GM18858 (cell line): ENCODE results near the gene LINC00632.
A peak's percentile ranks its signal among the peaks of the same experiment; 100 is the strongest.

Experiments used
- ATAC-seq: cut with Tn5 transposase; IDR thresholded peaks from one replicate; pipeline ENCODE4 v1.9.1; 2021; ENCODE audit not compliant: unreplicated experiment

Gene LINC00632

DNA sequence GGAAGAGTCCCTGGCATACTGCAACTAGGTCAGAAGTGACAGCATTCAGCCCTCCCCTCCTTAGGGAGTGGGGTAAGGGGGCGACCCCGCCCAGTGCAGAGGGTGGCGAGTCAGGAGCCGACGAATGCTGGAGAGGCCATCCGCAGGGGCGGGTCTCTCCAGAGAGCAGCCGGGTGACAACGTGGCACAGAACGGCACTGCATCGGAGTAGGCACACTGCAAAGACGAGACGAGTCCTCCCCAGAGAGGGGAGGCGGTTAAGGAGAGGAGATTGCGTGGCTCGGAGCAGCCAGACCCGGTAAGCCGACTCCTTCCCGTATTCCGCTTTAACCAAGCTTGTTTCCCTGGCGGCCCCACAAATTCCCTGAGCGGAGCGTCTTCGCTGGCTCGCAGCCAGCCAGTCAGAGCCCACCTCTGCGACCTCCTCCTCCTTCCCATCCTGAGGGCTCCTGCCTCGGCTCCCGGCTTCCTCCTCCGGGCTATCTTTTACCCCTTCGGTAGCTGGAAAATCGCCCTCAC lies 54.9 kb downstream of the LINC00632 start:
- no peak for ATAC-seq

DNA sequence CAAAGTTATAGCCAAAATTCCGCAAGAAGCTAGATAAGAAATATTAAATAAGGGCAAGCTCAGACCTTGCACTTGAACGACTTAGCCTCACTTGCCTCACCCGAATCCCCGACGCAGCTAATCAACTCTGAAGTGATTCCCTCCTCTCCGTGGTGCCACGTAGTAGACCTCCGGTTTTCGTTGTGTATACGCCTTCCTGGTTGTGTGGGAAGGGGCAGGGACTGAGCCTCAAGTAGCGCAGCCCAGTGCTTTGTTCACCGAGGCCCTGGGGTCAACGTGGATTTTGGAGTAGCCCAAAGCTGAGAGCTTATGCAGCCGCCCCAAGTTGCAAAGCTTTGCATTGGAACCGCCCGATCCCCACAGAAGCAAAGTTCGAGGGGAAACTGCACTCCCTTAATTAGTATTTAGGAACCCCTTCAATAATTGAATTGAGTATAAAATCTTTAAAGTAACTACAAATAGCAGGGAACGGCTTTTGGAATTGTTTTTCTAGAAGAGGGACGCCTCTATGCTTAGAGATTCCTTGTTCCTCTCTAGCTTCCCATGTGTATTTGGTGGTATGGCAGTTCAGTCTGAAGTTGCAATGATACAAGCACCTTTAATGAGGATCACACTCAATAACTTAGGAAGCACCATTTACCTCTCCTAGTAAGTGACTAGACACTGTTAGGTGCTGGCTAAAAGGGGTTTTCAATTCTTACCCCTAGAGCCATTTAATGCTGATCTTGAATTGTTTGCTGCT lies 55.7 kb downstream of the LINC00632 start:
- ATAC-seq, result no peak

- ATAC-seq, result no peak
Observed at GRCh38 chrX:140766024-140766611, 56.6 kb downstream of the LINC00632 start.

- no peak for ATAC-seq
Observed at GRCh38 chrX:140767646-140768045, 58.1 kb downstream of the LINC00632 start.

- ATAC-seq, result no peak
Observed at GRCh38 chrX:140775211-140775610, 65.7 kb downstream of the LINC00632 start.

DNA sequence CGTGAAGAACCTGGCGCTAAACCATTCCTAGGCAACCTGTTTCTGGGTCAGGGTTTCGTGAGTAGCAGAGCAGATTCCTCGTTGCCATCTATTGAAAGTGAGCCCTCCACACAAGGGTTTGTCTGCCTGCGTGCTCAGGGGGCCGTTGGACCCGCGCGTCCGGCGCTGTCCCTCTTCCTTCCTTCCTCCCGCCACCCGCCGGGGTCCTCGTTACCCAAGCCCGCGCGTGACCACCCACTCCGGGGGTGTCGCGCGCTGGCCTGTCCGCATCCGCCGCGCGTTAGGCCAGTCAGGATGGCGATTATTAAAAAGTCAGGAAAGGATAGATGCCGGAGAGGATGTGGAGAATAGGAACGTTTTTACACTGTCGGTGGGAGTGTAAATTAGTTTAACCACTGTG lies 66.8 kb downstream of the LINC00632 start:
- no peak for ATAC-seq

GRCh38 chrX:140794642-140795041 lies 85.1 kb downstream of the LINC00632 start:
- ATAC-seq, result no peak

- no peak for ATAC-seq
Observed at GRCh38 chrX:140799216-140799615, 89.7 kb downstream of the LINC00632 start.

- no peak for ATAC-seq
Observed at GRCh38 chrX:140804292-140804691, 94.7 kb downstream of the LINC00632 start.

DNA sequence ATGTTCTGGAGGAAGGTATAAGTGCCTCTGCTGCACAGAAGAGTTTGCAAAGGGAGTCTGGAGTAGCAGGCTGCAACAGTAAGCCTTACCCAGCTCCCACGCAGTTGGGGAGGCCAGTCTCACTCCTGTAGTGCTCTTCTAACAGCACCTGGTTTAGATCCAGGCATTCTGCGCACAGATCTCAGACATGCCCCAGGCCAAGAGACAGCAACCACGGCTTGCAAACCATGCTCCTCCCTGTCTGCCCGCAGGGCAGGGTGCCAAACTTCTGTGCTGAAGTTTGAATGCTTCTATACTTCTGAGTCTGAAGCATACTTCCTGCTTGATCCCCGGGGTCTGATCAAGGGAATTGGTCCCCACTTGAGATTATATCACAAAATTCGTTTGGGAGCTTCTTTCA lies 106.3 kb downstream of the LINC00632 start:
- no peak for ATAC-seq

- ATAC-seq, result peak; percentile 55
Observed at GRCh38 chrX:140817943-140818342, 108.4 kb downstream of the LINC00632 start.

DNA sequence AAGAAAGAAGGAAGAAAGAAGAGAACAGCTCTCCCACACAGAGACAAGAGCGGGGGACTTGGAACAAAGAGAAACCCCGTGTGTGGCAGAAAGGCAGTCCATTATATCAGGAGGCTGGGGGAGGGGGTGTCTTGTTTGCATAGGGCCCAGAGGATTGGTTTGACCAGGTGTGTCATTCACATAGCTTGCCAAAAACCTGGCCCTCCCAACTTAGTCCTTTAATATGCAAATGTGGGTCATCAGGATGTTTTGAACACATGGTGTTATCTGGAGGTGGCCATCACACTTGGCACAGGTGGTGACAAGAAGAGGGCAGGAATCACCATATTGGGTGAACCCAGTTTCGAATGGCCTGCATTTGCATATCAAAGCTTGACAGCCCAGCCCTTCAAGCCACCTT lies 111.7 kb downstream of the LINC00632 start:
- ATAC-seq, result no peak

GRCh38 chrX:140822184-140822583 lies 112.6 kb downstream of the LINC00632 start:
- no peak for ATAC-seq

GRCh38 chrX:140822861-140823260 lies 113.3 kb downstream of the LINC00632 start:
- ATAC-seq, result no peak

GRCh38 chrX:140836874-140837273 lies 127.3 kb downstream of the LINC00632 start:
- ATAC-seq, result no peak
